Panc1 (cell line): ENCODE results near the gene MAT2B. TPM values are rescaled to one million over a fixed set of nuclear protein-coding genes. Genes with fewer than 3 reads are reported as not detected.

Source experiments
- ATAC-seq: fragments of 200-7000 bp; cut with Tn5 transposase; 2 replicates; pipeline ENCODE4 v1.9.1; 2020; ENCODE audit warnings: mild to moderate bottlenecking, moderate library complexity
- BruUV-seq: library from RNA; stranded (reverse); fragments of 400-500 nt; replicated peaks from 2 replicates; lab custom pipeline; 2021; lab: Mats Ljungman, UMichigan
- CTCF ChIA-PET: fragments of 300-600 bp; sonication (Branson Sonifier 250); formaldehyde crosslinking; loops from one replicate; lab custom pipeline; 2022; ENCODE audit warnings: antibody characterized with exemption; lab: Charles Lee
- POLR2A ChIA-PET: fragments of 300-600 bp; sonication (Branson Sonifier 250); formaldehyde crosslinking; loops from one replicate; lab custom pipeline; 2022; ENCODE audit warnings: antibody characterized with exemption; lab: Charles Lee
- DNase-seq: peaks from one replicate; pipeline ENCODE4 v3.0.0-alpha.2; 2010; ENCODE audit warnings: low read depth, low spot score
- H3K27ac ChIP-seq: 2 replicates; pipeline ENCODE4 v1.5.1; 2011; ENCODE audit warnings: mild to moderate bottlenecking, low read length, inconsistent platforms
- H3K27me3 ChIP-seq: fragments of 200-500 bp; sonication (Bioruptor generic); 2 replicates; pipeline ENCODE4 v1.6.0; 2014; ENCODE audit warnings: low read length, inconsistent platforms; ENCODE audit not compliant: control insufficient read depth, insufficient read depth
- H3K36me3 ChIP-seq: fragments of 200-500 bp; sonication (Bioruptor generic); 2 replicates; pipeline ENCODE4 v1.5.1; 2014; ENCODE audit warnings: inconsistent platforms, mild to moderate bottlenecking, low read length, moderate library complexity; ENCODE audit not compliant: control insufficient read depth, insufficient read depth
- H3K4me1 ChIP-seq: 2 replicates; pipeline ENCODE4 v1.5.1; 2011; ENCODE audit warnings: inconsistent platforms, mild to moderate bottlenecking, low read length, moderate library complexity; ENCODE audit not compliant: control insufficient read depth, insufficient read depth
- H3K4me3 ChIP-seq, 2 experiments: 2 replicates each; pipeline ENCODE4 v1.5.1; 2011 to 2012; ENCODE audit warnings: low read depth in 2 of 2, low read length in 2 of 2, mild to moderate bottlenecking in 2 of 2, inconsistent platforms in 1 of 2, moderate library complexity in 1 of 2
- H3K9me3 ChIP-seq: fragments of 200-500 bp; sonication (Bioruptor generic); 2 replicates; pipeline ENCODE4 v1.5.1; 2014; ENCODE audit warnings: low read depth, mild to moderate bottlenecking, inconsistent platforms, low read length, moderate library complexity; ENCODE audit not compliant: control insufficient read depth, insufficient read depth
- POLR2AphosphoS5 ChIP-seq: IDR thresholded peaks from 2 replicates; pipeline ENCODE4 v1.6.1; 2012; ENCODE audit warnings: mild to moderate bottlenecking, low read depth, low read length, moderate library complexity
- SIN3A ChIP-seq: IDR thresholded peaks from 2 replicates; pipeline ENCODE4 v1.6.1; 2012; ENCODE audit warnings: low read depth, mild to moderate bottlenecking, low read length, moderate library complexity, borderline replicate concordance; ENCODE audit not compliant: insufficient read depth
- TCF7L2 ChIP-seq: IDR thresholded peaks from 2 replicates; pipeline ENCODE4 v1.6.1; 2011; ENCODE audit warnings: mild to moderate bottlenecking, low read depth, low read length, inconsistent platforms
- in situ Hi-C: cut with HindIII; loops from 2 replicates; pipeline ENCODE4 v1.10.0; 2016; ENCODE audit warnings: low sequenced_read_pairs, low pct_unique_long_range_greater_than_20kb
- intact Hi-C: fragments of 100-400 bp; cut with micrococcal nuclease; formaldehyde crosslinking; loops from one replicate; pipeline ENCODE4 v1.10.0; 2022; ENCODE audit not compliant: unreplicated experiment
- total RNA-seq: library from RNA; stranded (reverse); gene quantifications from one replicate; pipeline ENCODE4 v1.2.1, GENCODE V29; 2021; ENCODE audit not compliant: unreplicated experiment
- TF ChIP-seq, protein P1 (sequence below), 2 experiments: IDR thresholded peaks; 2 replicates each; pipeline ENCODE4 v1.6.1; 2011 to 2012; ENCODE audit warnings: low read depth in 2 of 2, control low read depth in 1 of 2, low read length in 1 of 2, mild to moderate bottlenecking in 1 of 2, moderate library complexity in 1 of 2; ENCODE audit not compliant: insufficient read depth in 1 of 2
- TF ChIP-seq, protein P2 (sequence below): fragments of 450-650 bp; IDR thresholded peaks from 2 replicates; pipeline ENCODE4 v1.5.1; 2017; ENCODE audit warnings: mild to moderate bottlenecking

The MAT2B gene
- total RNA-seq, 1 experiment from 2014 or later = 52.1 TPM

DNA sequence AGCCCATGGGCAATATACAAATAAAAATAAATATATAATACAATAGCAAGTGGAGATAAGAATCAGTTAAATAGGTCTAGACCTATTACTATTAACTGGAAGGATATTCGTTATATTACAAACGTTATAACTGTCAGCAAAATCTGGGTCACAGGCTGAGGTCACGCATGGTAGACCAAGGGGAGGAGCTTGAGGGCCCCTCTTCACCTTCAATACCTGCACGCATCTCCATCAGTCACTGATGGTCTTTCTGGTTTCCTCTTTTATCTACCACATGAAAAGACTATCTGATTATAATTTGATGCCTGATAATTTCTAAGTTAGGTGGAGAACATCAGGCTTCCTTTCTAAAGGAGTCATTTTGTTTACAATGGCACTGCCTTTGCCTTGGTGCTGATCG lies 43.2 kb downstream of the MAT2B start:
- no peaks in the 10 kb centered on the region for H3K36me3 ChIP-seq
- no TSS peak for BruUV-seq
- no peak overlapping the region for H3K4me3 ChIP-seq
- no peak overlapping the region for H3K27ac ChIP-seq
- CTCF ChIA-PET = no interaction called here
- no peak for ATAC-seq
- intact Hi-C loops (no loop called here), in situ Hi-C loops (no loop called here)
- no peaks in the 10 kb centered on the region for H3K9me3 ChIP-seq
- H3K27me3 ChIP-seq = peaks cover 5% of the 10 kb centered on the region; the same call in 1 of the 2 replicates
- no peak for DNase-seq
- no peak for TF ChIP-seq POLR2AphosphoS5
- TF ChIP-seq, protein P1, sequence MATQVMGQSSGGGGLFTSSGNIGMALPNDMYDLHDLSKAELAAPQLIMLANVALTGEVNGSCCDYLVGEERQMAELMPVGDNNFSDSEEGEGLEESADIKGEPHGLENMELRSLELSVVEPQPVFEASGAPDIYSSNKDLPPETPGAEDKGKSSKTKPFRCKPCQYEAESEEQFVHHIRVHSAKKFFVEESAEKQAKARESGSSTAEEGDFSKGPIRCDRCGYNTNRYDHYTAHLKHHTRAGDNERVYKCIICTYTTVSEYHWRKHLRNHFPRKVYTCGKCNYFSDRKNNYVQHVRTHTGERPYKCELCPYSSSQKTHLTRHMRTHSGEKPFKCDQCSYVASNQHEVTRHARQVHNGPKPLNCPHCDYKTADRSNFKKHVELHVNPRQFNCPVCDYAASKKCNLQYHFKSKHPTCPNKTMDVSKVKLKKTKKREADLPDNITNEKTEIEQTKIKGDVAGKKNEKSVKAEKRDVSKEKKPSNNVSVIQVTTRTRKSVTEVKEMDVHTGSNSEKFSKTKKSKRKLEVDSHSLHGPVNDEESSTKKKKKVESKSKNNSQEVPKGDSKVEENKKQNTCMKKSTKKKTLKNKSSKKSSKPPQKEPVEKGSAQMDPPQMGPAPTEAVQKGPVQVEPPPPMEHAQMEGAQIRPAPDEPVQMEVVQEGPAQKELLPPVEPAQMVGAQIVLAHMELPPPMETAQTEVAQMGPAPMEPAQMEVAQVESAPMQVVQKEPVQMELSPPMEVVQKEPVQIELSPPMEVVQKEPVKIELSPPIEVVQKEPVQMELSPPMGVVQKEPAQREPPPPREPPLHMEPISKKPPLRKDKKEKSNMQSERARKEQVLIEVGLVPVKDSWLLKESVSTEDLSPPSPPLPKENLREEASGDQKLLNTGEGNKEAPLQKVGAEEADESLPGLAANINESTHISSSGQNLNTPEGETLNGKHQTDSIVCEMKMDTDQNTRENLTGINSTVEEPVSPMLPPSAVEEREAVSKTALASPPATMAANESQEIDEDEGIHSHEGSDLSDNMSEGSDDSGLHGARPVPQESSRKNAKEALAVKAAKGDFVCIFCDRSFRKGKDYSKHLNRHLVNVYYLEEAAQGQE (IDR thresholded peaks at IDR 0.05; ENCODE audit: insufficient read depth in 1 of 2, low read depth in 2 of 2, low read length in 1 of 2) = no peak
- TF ChIP-seq, protein P2, sequence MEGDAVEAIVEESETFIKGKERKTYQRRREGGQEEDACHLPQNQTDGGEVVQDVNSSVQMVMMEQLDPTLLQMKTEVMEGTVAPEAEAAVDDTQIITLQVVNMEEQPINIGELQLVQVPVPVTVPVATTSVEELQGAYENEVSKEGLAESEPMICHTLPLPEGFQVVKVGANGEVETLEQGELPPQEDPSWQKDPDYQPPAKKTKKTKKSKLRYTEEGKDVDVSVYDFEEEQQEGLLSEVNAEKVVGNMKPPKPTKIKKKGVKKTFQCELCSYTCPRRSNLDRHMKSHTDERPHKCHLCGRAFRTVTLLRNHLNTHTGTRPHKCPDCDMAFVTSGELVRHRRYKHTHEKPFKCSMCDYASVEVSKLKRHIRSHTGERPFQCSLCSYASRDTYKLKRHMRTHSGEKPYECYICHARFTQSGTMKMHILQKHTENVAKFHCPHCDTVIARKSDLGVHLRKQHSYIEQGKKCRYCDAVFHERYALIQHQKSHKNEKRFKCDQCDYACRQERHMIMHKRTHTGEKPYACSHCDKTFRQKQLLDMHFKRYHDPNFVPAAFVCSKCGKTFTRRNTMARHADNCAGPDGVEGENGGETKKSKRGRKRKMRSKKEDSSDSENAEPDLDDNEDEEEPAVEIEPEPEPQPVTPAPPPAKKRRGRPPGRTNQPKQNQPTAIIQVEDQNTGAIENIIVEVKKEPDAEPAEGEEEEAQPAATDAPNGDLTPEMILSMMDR = no peak
- no peak for TF ChIP-seq TCF7L2
- no peak for TF ChIP-seq SIN3A
- H3K4me1 ChIP-seq = no peaks in the 10 kb centered on the region
- POLR2A ChIA-PET = no interaction called here

DNA sequence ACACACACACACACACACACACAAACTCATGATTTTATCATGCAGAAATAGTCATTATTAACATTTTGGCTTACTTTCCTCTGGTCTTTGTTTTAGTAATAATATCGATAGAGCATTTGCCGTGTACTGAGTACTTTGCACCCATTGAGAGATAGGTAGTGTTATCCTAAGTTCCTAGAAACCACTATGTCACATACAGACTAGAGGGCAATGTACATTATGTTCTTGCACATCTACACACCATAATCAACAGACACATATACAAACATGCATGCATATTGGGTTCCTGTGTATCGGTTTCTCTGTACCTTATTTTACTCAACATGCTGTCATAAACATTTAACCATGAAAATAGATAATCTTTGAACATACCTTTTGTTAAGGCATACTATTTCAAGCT lies 45.7 kb downstream of the MAT2B start:
- no TSS peak for BruUV-seq
- peaks cover 5% of the 10 kb centered on the region; the same call in 1 of the 2 replicates for H3K27me3 ChIP-seq
- DNase-seq (no peak), ATAC-seq (no peak)
- no peaks in the 10 kb centered on the region for H3K36me3 ChIP-seq
- H3K4me3 ChIP-seq = no peak overlapping the region
- H3K9me3 ChIP-seq = no peaks in the 10 kb centered on the region
- H3K27ac ChIP-seq = no peak overlapping the region
- no peaks in the 10 kb centered on the region for H3K4me1 ChIP-seq
- in situ Hi-C loops = no loop called here
- intact Hi-C loops = no loop called here
- no peak for TF ChIP-seq POLR2AphosphoS5
- no peak for TF ChIP-seq SIN3A
- TF ChIP-seq, protein P2 = no peak
- no peak for TF ChIP-seq TCF7L2
- TF ChIP-seq, protein P1 (IDR thresholded peaks at IDR 0.05; ENCODE audit: insufficient read depth in 1 of 2, low read depth in 2 of 2, low read length in 1 of 2) = no peak
- CTCF ChIA-PET = no interaction called here
- POLR2A ChIA-PET = no interaction called here
